NCI-H2196 treated with DMSO at 0.1 percent for 48 hours (cell line): ENCODE data around the gene DHX16.

Experiments
- DNase-seq: peaks from one replicate; lab custom pipeline; 2025; ENCODE audit not compliant: unreplicated experiment; lab: John Stamatoyannopoulos, UW

The DHX16 gene

GRCh38 chr6:30696432-30696831 is 23.6 kb upstream of the DHX16 start:
- DNase-seq = no peak

GRCh38 chr6:30691208-30691847 is 18.5 kb upstream of the DHX16 start:
- no peak for DNase-seq

- peak; percentile 75 for DNase-seq
Measured at GRCh38 chr6:30690403-30691207, 17.8 kb upstream of the DHX16 start, which contains the start of gene NRM. Gene NRM, minus strand, starts transcription at chr6:30690984. Its CDS starts 10 bp downstream, at chr6:30690974.

GRCh38 chr6:30689985-30690384 is 17.2 kb upstream of the DHX16 start:
- DNase-seq = no peak

- DNase-seq = no peak
Measured at GRCh38 chr6:30689022-30689865, 16.4 kb upstream of the DHX16 start.

- no peak for DNase-seq
Measured at GRCh38 chr6:30688569-30688968, 15.8 kb upstream of the DHX16 start.

- DNase-seq = no peak
Measured at GRCh38 chr6:30687659-30688431, 15.0 kb upstream of the DHX16 start.

- peak; percentile 58 for DNase-seq
Measured at GRCh38 chr6:30686908-30687658, 14.3 kb upstream of the DHX16 start.

- no peak for DNase-seq
Measured at GRCh38 chr6:30686009-30686907, 13.5 kb upstream of the DHX16 start, which contains the start of gene PPP1R18. Gene PPP1R18, minus strand, starts transcription at chr6:30686645. Its CDS starts 627 bp downstream, at chr6:30686018.

GRCh38 chr6:30685157-30686008 is 12.6 kb upstream of the DHX16 start:
- DNase-seq = no peak

- DNase-seq = no peak
Measured at GRCh38 chr6:30684386-30685156, 11.8 kb upstream of the DHX16 start.

- DNase-seq = no peak
Measured at GRCh38 chr6:30683980-30684338, 11.2 kb upstream of the DHX16 start.

GRCh38 chr6:30683183-30683979 is 10.6 kb upstream of the DHX16 start:
- DNase-seq = no peak

- no peak for DNase-seq
Measured at GRCh38 chr6:30682143-30683117, 9.6 kb upstream of the DHX16 start.

- DNase-seq = no peak
Measured at GRCh38 chr6:30681766-30682142, 8.9 kb upstream of the DHX16 start.
